GM12873 (cell line): ENCODE measurements around the gene TGFB2.

ENCODE experiments used
- CTCF ChIP-seq: IDR thresholded peaks from 2 replicates; pipeline ENCODE4 v1.5.1; 2012; ENCODE audit warnings: low read depth, mild to moderate bottlenecking, moderate library complexity, low read length, control low read depth; ENCODE audit not compliant: insufficient read depth; ENCODE audit errors: missing control alignments

TGFB2 gene

GRCh38 chr1:218490406-218490922, 145.3 kb downstream of the TGFB2 start:
- TF ChIP-seq CTCF, result no peak

- TF ChIP-seq CTCF, result no peak
These were observed 147.7 kb downstream of the TGFB2 start for GRCh38 chr1:218492874-218493273.

GRCh38 chr1:218493986-218494385, 148.8 kb downstream of the TGFB2 start:
- no peak for TF ChIP-seq CTCF
